ENCODE measurements around the gene SMIM43.

DNA sequence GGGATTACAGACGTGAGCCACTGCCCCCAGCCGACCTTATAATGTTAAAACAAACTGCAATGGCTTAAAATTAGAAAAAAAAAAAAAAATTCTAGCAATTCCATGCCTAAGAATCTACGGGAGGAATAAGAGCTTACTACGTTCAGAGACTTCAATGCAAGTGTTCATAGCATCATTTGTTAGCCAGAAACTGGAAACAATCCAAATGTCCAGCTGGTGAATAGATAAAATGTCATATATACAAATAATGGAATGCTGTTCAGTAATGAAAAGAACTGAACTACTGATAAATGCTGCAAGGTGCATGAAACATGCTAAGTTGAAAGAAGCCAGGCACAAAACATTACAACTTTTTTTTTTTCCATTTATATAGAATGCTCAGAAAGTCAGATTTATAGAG is 41.4 kb upstream of the SMIM43 start:
- TF ChIP-seq TEAD4 (IDR thresholded peaks at IDR 0.05): no peak
- TF ChIP-seq CREB1 (IDR thresholded peaks at IDR 0.05; ENCODE audit: low read depth): no peak
- TF ChIP-seq, protein P1, sequence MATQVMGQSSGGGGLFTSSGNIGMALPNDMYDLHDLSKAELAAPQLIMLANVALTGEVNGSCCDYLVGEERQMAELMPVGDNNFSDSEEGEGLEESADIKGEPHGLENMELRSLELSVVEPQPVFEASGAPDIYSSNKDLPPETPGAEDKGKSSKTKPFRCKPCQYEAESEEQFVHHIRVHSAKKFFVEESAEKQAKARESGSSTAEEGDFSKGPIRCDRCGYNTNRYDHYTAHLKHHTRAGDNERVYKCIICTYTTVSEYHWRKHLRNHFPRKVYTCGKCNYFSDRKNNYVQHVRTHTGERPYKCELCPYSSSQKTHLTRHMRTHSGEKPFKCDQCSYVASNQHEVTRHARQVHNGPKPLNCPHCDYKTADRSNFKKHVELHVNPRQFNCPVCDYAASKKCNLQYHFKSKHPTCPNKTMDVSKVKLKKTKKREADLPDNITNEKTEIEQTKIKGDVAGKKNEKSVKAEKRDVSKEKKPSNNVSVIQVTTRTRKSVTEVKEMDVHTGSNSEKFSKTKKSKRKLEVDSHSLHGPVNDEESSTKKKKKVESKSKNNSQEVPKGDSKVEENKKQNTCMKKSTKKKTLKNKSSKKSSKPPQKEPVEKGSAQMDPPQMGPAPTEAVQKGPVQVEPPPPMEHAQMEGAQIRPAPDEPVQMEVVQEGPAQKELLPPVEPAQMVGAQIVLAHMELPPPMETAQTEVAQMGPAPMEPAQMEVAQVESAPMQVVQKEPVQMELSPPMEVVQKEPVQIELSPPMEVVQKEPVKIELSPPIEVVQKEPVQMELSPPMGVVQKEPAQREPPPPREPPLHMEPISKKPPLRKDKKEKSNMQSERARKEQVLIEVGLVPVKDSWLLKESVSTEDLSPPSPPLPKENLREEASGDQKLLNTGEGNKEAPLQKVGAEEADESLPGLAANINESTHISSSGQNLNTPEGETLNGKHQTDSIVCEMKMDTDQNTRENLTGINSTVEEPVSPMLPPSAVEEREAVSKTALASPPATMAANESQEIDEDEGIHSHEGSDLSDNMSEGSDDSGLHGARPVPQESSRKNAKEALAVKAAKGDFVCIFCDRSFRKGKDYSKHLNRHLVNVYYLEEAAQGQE (IDR thresholded peaks at IDR 0.05; ENCODE audit: low read depth): no peak
- TF ChIP-seq, protein P2, sequence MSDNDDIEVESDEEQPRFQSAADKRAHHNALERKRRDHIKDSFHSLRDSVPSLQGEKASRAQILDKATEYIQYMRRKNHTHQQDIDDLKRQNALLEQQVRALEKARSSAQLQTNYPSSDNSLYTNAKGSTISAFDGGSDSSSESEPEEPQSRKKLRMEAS (IDR thresholded peaks at IDR 0.05): no peak
- TF ChIP-seq ZBTB7A (IDR thresholded peaks at IDR 0.05; ENCODE audit: low read depth): no peak
